Measurements from ENCODE around the gene DDT.
"Not testable (repeated sequence)": the region's sequence is repeated elsewhere in the genome, so short reads cannot be mapped to it uniquely, and the experiment has no call there.

The DDT gene

GRCh38 chr22:23993080-23993479 is 18.8 kb upstream of the DDT start:
- in situ Hi-C loops (cut with MboI; ENCODE audit: low sequenced_read_pairs), result not testable (repeated sequence)

- in situ Hi-C loops (cut with MboI; ENCODE audit: low sequenced_read_pairs), result not testable (repeated sequence)
These were observed 15.5 kb upstream of the DDT start for GRCh38 chr22:23989583-23990244.

- in situ Hi-C loops (cut with MboI; ENCODE audit: low sequenced_read_pairs), result not testable (repeated sequence)
These were observed 12.4 kb upstream of the DDT start for GRCh38 chr22:23986538-23987178.

- in situ Hi-C loops (cut with MboI; ENCODE audit: low sequenced_read_pairs), result not testable (repeated sequence)
These were observed 11.8 kb upstream of the DDT start for GRCh38 chr22:23986089-23986488.

- in situ Hi-C loops (cut with MboI; ENCODE audit: low sequenced_read_pairs), result no loop called here
These were observed 10.2 kb upstream of the DDT start for GRCh38 chr22:23984430-23984829.

- in situ Hi-C loops (cut with MboI; ENCODE audit: low sequenced_read_pairs), result not testable (repeated sequence)
These were observed 6.3 kb upstream of the DDT start for GRCh38 chr22:23980567-23980966.

- in situ Hi-C loops (cut with MboI; ENCODE audit: low sequenced_read_pairs), result not testable (repeated sequence)
These were observed 5.5 kb upstream of the DDT start, which contains the start of gene GSTT2 for GRCh38 chr22:23979557-23980240. TSS of gene GSTT2 (plus strand) at chr22:23980134.

GRCh38 chr22:23977304-23977703 is 3.1 kb upstream of the DDT start:
- in situ Hi-C loops (cut with MboI; ENCODE audit: low sequenced_read_pairs), result not testable (repeated sequence)

- in situ Hi-C loops (cut with MboI; ENCODE audit: low sequenced_read_pairs), result not testable (repeated sequence)
These were observed 653 bp upstream of the DDT start for GRCh38 chr22:23974836-23975352.

GRCh38 chr22:23971927-23972326 is 2.3 kb downstream of the DDT start:
- in situ Hi-C loops (cut with MboI; ENCODE audit: low sequenced_read_pairs), result not testable (repeated sequence)

GRCh38 chr22:23970816-23971486 is 3.3 kb downstream of the DDT start:
- in situ Hi-C loops (cut with MboI; ENCODE audit: low sequenced_read_pairs), result no loop called here

- in situ Hi-C loops (cut with MboI; ENCODE audit: low sequenced_read_pairs), result no loop called here
These were observed 4.0 kb downstream of the DDT start for GRCh38 chr22:23970201-23970641.

- in situ Hi-C loops (cut with MboI; ENCODE audit: low sequenced_read_pairs), result no loop called here
These were observed 5.2 kb downstream of the DDT start for GRCh38 chr22:23969071-23969470.

GRCh38 chr22:23966568-23966967 is 7.7 kb downstream of the DDT start, which contains the start of gene DDTL:
TSS of gene DDTL (plus strand) at chr22:23966888. CDS start at chr22:23966915, 27 bp downstream.
- in situ Hi-C loops (cut with MboI; ENCODE audit: low sequenced_read_pairs), result not testable (repeated sequence)

- in situ Hi-C loops (cut with MboI; ENCODE audit: low sequenced_read_pairs), result not testable (repeated sequence)
These were observed 8.1 kb downstream of the DDT start for GRCh38 chr22:23966094-23966493.

GRCh38 chr22:23961084-23961771 is 13.0 kb downstream of the DDT start, which contains the start of gene GSTT2B:
TSS of gene GSTT2B (minus strand) at chr22:23961195. CDS start at chr22:23961131, 64 bp downstream.
- in situ Hi-C loops (cut with MboI; ENCODE audit: low sequenced_read_pairs), result not testable (repeated sequence)

- in situ Hi-C loops (cut with MboI; ENCODE audit: low sequenced_read_pairs), result not testable (repeated sequence)
These were observed 17.8 kb downstream of the DDT start for GRCh38 chr22:23956301-23956900.

GRCh38 chr22:23955886-23956285 is 18.4 kb downstream of the DDT start:
- in situ Hi-C loops (cut with MboI; ENCODE audit: low sequenced_read_pairs), result not testable (repeated sequence)

- in situ Hi-C loops (cut with MboI; ENCODE audit: low sequenced_read_pairs), result not testable (repeated sequence)
These were observed 19.3 kb downstream of the DDT start for GRCh38 chr22:23954991-23955305.

All from HL-60/S4 treated with phorbol 12-myristate 13-acetate at 8.2 ng/mL for 4 days and 3 days (cell line).